ENCODE results near the gene CSPG4.
"Not testable (repeated sequence)": the region's sequence is repeated elsewhere in the genome, so short reads cannot be mapped to it uniquely, and the experiment has no call there.

The CSPG4 gene

DNA sequence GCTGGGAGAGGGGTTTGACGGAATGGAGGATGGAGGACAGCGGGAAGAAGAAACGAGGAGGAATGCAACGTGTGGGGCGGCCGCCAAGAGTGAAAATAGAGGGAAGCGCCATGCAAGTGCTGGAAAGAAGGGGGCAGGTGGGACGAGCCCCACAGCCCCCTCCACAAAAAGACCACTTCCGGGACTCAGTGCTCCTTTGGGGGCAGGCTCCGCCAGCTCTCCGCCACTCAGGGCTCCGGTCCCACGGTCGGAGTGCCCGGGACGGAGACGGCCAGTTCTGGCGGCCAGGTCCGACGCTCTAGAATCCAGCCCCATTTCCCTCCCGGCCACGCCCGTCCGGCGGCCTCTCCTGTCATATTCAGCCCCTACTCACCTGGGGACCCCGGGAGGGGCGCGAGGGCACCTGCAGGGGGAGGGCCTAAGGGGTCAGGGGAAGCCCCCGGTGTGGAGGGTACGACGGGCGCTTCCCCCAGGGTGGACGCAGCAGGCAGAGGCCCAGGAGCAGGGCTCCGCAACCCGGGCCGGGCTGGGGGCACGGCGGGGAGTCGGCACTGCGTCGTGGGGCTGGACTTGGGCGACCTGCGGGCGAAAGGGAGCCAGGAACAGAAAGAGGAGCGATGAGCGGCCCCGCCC is 25.5 kb upstream of the CSPG4 start:
- Histone ChIP-seq H3K4me2 (ENCODE audit: low read depth, low read length) (peak overlapping the region; percentile 87), H3K9me3 (replicated peaks; ENCODE audit: insufficient read depth, low read length) (no peaks in the 10 kb centered on the region), H3K27me3 (replicated peaks; ENCODE audit: insufficient read depth, low read length) (no peaks in the 10 kb centered on the region), H4K20me1 (ENCODE audit: insufficient read depth, low read length) (no peaks in the 10 kb centered on the region), H3F3A (ENCODE audit: insufficient read depth, low read length) (no peaks in the 10 kb centered on the region), H3K4me1 (ENCODE audit: low read length) (no peaks in the 10 kb centered on the region; the same call in 1 of the 2 replicates), H3K36me3 (replicated peaks; ENCODE audit: insufficient read depth, low read length) (no peaks in the 10 kb centered on the region), H3K9ac (ENCODE audit: low read length) (peak overlapping the region; percentile 83), H3K4me3 (ENCODE audit: low read length) (peak overlapping the region; percentile 73), H3K27ac (ENCODE audit: low read length) (no peak overlapping the region), H3K79me2 (ENCODE audit: low read length) (no peaks in the 10 kb centered on the region), H2AFZ (ENCODE audit: low read length) (peak overlapping the region; percentile 99), H3K9me2 (replicated peaks; ENCODE audit: insufficient read depth, low read length) (no peaks in the 10 kb centered on the region)
- TF ChIP-seq EZH2 (optimal IDR thresholded peaks at IDR 0.05; ENCODE audit: low read depth, low read length) (no peak), EZH2phosphoT487 (IDR thresholded peaks at IDR 0.05; ENCODE audit: low read length) (no peak)
- TF ChIP-seq, protein P1, sequence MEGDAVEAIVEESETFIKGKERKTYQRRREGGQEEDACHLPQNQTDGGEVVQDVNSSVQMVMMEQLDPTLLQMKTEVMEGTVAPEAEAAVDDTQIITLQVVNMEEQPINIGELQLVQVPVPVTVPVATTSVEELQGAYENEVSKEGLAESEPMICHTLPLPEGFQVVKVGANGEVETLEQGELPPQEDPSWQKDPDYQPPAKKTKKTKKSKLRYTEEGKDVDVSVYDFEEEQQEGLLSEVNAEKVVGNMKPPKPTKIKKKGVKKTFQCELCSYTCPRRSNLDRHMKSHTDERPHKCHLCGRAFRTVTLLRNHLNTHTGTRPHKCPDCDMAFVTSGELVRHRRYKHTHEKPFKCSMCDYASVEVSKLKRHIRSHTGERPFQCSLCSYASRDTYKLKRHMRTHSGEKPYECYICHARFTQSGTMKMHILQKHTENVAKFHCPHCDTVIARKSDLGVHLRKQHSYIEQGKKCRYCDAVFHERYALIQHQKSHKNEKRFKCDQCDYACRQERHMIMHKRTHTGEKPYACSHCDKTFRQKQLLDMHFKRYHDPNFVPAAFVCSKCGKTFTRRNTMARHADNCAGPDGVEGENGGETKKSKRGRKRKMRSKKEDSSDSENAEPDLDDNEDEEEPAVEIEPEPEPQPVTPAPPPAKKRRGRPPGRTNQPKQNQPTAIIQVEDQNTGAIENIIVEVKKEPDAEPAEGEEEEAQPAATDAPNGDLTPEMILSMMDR (IDR thresholded peaks at IDR 0.05; ENCODE audit: low read length), result no peak
- no peak for DNase-seq

DNA sequence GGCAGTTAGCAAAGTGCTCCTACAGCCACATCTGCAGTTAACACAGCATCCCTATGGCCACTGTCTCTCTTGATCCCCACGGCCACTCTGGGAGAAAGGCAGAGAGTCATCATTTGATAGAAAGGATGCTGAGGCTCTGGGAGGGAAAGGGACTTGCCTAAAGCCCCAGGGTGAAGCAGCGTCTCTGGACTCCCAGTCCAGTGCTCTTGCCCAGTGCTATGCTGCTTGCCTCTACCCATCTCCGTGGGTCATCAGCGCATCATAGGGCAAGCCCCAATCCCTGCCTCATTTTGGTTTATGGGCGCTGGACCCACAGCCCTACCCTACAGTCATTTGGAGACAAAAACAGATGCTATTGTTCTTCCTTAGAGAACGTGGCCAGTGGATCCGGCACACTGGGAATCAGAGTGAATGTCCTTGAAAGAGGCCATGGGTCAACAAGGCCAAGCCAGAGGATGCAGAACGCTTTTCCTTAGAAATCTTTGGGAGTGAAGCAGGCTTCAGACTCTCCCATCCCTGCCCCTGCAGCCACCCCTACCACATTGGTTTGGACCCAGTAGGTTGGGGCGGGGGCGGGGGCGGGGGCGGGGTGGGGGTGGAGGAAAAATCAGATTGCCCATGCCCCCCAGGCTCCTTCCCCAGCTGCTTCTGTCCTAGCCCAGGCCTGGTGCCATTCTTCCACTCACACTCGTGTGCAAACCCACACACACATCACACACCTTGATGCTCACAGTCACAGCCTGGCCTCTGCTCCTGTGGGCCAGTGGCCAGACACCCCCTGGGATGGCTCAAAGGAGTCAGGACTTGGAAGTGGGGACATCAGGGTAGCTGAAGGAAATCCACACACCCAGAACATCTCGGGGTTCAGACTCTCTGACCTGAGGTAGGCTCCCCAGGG is 24.7 kb upstream of the CSPG4 start:
- not testable (repeated sequence) for H3K79me2 ChIP-seq (ENCODE audit: low read length); H3K27ac ChIP-seq (ENCODE audit: low read length); H2AFZ ChIP-seq (ENCODE audit: low read length); H3F3A ChIP-seq (ENCODE audit: insufficient read depth, low read length); H3K4me1 ChIP-seq (ENCODE audit: low read length); H3K27me3 ChIP-seq (replicated peaks; ENCODE audit: insufficient read depth, low read length); H3K9ac ChIP-seq (ENCODE audit: low read length); H4K20me1 ChIP-seq (ENCODE audit: insufficient read depth, low read length); H3K9me3 ChIP-seq (replicated peaks; ENCODE audit: insufficient read depth, low read length); DNase-seq; H3K36me3 ChIP-seq (replicated peaks; ENCODE audit: insufficient read depth, low read length); H3K9me2 ChIP-seq (replicated peaks; ENCODE audit: insufficient read depth, low read length)
- H3K4me2 ChIP-seq (ENCODE audit: low read depth, low read length), result peak overlapping the region; percentile 87; the same call in 1 of the 2 replicates
- H3K4me3 ChIP-seq (ENCODE audit: low read length), result peak overlapping the region; percentile 73; the same call in 1 of the 2 replicates

DNA sequence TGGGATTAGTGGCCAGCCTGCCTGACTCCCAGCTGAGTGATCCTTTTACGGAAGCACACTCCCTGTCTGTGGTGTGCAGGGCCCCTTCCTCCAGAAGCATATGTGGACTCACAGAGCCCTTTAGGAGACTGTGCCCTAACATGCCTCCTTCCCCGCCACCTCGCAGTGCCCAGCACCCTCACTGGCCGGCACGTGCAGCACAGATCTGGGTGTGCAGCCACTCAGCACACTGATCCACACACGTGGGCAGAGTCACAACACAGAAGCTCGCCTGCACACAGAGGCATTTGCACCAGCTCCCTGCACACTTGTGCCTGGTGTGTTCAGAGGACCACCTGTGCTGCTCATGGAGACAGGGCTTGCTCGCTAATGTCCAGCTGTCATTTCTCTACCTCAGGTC is 23.6 kb upstream of the CSPG4 start:
- H3K27me3 ChIP-seq (replicated peaks; ENCODE audit: insufficient read depth, low read length), result no peaks in the 10 kb centered on the region
- no peaks in the 10 kb centered on the region for H3K9me3 ChIP-seq (replicated peaks; ENCODE audit: insufficient read depth, low read length)
- H3K9me2 ChIP-seq (replicated peaks; ENCODE audit: insufficient read depth, low read length), result no peaks in the 10 kb centered on the region
- H4K20me1 ChIP-seq (ENCODE audit: insufficient read depth, low read length), result no peaks in the 10 kb centered on the region
- no peak overlapping the region for H3K9ac ChIP-seq (ENCODE audit: low read length)
- no peaks in the 10 kb centered on the region for H3K79me2 ChIP-seq (ENCODE audit: low read length)
- no peak for DNase-seq
- TF ChIP-seq, protein P1 (IDR thresholded peaks at IDR 0.05; ENCODE audit: low read length), result no peak
- no peak for TF ChIP-seq EZH2phosphoT487 (IDR thresholded peaks at IDR 0.05; ENCODE audit: low read length)
- TF ChIP-seq EZH2 (optimal IDR thresholded peaks at IDR 0.05; ENCODE audit: low read depth, low read length), result no peak
- H2AFZ ChIP-seq (ENCODE audit: low read length), result no peak overlapping the region
- H3K4me1 ChIP-seq (ENCODE audit: low read length), result no peaks in the 10 kb centered on the region; the same call in 1 of the 2 replicates
- H3F3A ChIP-seq (ENCODE audit: insufficient read depth, low read length), result no peaks in the 10 kb centered on the region
- H3K4me3 ChIP-seq (ENCODE audit: low read length), result no peak overlapping the region
- H3K36me3 ChIP-seq (replicated peaks; ENCODE audit: insufficient read depth, low read length), result no peaks in the 10 kb centered on the region
- H3K4me2 ChIP-seq (ENCODE audit: low read depth, low read length), result no peak overlapping the region
- H3K27ac ChIP-seq (ENCODE audit: low read length), result no peak overlapping the region

DNA sequence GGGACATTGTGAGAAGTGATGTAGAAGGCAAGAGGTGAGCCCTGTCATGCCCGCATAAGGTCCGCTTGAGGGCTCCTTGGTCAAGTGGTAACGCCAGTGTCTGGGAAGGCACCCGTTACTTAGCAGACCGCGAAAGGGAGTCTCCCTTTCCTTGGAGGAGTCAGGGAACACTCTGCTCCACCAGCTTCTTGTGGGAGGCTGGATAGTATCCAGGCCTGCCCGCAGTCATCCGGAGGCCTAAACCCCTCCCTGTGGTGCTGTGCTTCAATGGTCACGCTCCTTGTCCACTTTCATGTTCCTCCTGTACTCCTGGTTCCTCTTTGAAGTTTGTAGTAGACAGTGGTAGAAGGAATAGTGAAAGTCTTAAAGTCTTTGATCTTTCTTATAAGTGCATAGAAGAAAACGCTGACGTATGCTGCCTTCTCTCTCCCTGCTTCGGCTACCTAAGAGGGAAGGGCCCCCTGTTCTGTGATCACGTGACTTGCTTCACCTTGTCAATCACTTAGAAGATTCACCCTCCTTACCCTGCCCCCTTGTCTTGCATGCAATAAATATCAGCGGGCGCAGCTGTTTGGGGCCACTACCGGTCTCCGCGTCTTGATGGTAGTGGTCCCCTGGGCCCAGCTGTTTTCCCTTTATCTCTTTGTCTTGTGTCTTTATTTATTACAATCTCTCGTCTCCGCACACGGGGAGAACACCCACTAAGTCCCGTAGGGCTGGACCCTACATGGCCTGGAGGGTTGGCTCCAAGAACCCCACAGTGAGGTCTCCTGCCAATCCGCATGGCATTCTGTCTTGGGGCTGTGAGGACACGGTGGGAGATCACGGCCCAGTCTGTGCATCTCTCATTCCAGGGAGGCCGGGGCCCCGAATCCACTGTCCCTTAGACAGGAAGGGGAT is 22.5 kb upstream of the CSPG4 start:
- H3K36me3 ChIP-seq (replicated peaks; ENCODE audit: insufficient read depth, low read length), result not testable (repeated sequence)

More for the DNA sequence above, 22.5 kb upstream of the CSPG4 start:
- not testable (repeated sequence) for H3K4me2 ChIP-seq (ENCODE audit: low read depth, low read length); H3K27ac ChIP-seq (ENCODE audit: low read length); H4K20me1 ChIP-seq (ENCODE audit: insufficient read depth, low read length); H3K9me3 ChIP-seq (replicated peaks; ENCODE audit: insufficient read depth, low read length); H3F3A ChIP-seq (ENCODE audit: insufficient read depth, low read length); H3K27me3 ChIP-seq (replicated peaks; ENCODE audit: insufficient read depth, low read length); H3K4me3 ChIP-seq (ENCODE audit: low read length); H3K9me2 ChIP-seq (replicated peaks; ENCODE audit: insufficient read depth, low read length); H3K9ac ChIP-seq (ENCODE audit: low read length); H2AFZ ChIP-seq (ENCODE audit: low read length); H3K79me2 ChIP-seq (ENCODE audit: low read length); H3K4me1 ChIP-seq (ENCODE audit: low read length); DNase-seq

All from MM.1S (cell line).